ENCODE results near the gene CPED1. TPM values are rescaled to one million over a fixed set of nuclear protein-coding genes. Genes with fewer than 3 reads are reported as not detected.

The CPED1 gene
- total RNA-seq, 1 donor from 2014 or later = 4.3 TPM

GRCh38 chr7:121304102-121304658 is 315.7 kb downstream of the CPED1 start:
- H3K27ac Mint-ChIP-seq (ENCODE audit: unreplicated experiment) = no peak overlapping the region

DNA sequence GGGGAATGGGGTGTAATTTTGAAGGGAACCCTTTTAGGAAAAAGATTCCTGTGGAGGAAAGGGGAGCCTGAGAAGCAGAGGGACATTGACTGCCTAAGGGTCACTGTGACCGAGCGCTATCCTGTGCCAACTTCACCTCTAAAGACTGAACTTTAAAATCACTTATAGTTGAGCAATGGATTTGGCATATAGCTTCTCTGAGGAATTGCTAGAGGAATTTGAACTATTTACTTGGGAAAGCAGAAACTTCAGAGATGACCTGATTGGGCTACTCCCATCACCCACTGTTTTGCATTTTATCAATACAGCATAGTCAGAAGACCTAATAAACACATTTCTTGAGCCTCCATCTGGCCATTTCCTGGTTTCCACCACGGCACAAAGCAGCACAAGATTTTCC is 316.6 kb downstream of the CPED1 start:
- TF ChIP-seq CTCF (conservative IDR thresholded peaks at IDR 0.05) = no peak
- Mint-ChIP-seq H3K36me3 (ENCODE audit: low read depth) (no peaks in the 10 kb centered on the region), H3K27ac (ENCODE audit: unreplicated experiment) (no peak overlapping the region), H3K27me3 (ENCODE audit: low read depth) (no peaks in the 10 kb centered on the region), H3K4me1 (peaks cover 8% of the 10 kb centered on the region), H3K4me3 (no peak overlapping the region), H3K9me3 (peaks cover 4% of the 10 kb centered on the region)
- DNase-seq (ENCODE audit: low read depth, low spot score) = no peak

More at GRCh38 chr7:121304102-121304658, 315.7 kb downstream of the CPED1 start:
- no peak for DNase-seq (ENCODE audit: low read depth, low spot score)
- H3K4me1 Mint-ChIP-seq = peaks cover 8% of the 10 kb centered on the region
- H3K4me3 Mint-ChIP-seq = no peak overlapping the region
- TF ChIP-seq CTCF (conservative IDR thresholded peaks at IDR 0.05) = no peak
- H3K9me3 Mint-ChIP-seq = no peaks in the 10 kb centered on the region
- no peaks in the 10 kb centered on the region for H3K36me3 Mint-ChIP-seq (ENCODE audit: low read depth)
- no peaks in the 10 kb centered on the region for H3K27me3 Mint-ChIP-seq (ENCODE audit: low read depth)

GRCh38 chr7:121306565-121306964 is 318.1 kb downstream of the CPED1 start:
- no peak for DNase-seq (ENCODE audit: low read depth, low spot score)
- no peak for TF ChIP-seq CTCF (conservative IDR thresholded peaks at IDR 0.05)
- no peak overlapping the region for H3K4me3 Mint-ChIP-seq
- H3K27ac Mint-ChIP-seq (ENCODE audit: unreplicated experiment) = no peak overlapping the region
- H3K27me3 Mint-ChIP-seq (ENCODE audit: low read depth) = no peaks in the 10 kb centered on the region
- H3K4me1 Mint-ChIP-seq = peaks cover 8% of the 10 kb centered on the region
- no peaks in the 10 kb centered on the region for H3K36me3 Mint-ChIP-seq (ENCODE audit: low read depth)
- H3K9me3 Mint-ChIP-seq = peaks cover 13% of the 10 kb centered on the region

DNA sequence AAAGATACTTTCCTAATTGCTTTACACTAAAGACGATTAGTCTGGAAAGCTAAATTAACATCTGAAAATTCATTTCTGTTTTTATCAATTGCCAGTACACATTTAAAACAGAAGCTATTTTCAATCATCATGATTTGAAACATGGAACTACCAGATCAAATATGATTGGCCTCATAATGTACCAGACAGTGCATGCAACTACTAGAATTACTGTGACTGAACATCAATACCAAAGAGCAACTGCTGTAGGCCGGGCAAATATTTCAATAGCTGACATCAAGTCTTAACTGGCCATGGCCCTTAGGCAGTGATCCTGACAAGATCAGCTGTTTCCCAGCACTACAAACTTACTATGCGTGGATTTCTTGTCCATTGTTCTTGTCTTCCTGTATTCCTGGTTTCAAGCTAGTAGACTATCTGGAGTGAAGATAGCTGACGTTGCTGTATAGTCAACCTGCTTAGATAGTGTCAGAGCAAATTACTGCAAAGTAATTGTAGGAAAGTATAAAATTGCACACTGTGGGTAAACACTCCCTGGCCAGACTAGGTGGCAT is 318.6 kb downstream of the CPED1 start:
- Mint-ChIP-seq H3K4me1 (peaks cover 8% of the 10 kb centered on the region), H3K27me3 (ENCODE audit: low read depth) (no peaks in the 10 kb centered on the region), H3K36me3 (ENCODE audit: low read depth) (no peaks in the 10 kb centered on the region), H3K4me3 (no peak overlapping the region), H3K9me3 (peaks cover 13% of the 10 kb centered on the region), H3K27ac (ENCODE audit: unreplicated experiment) (no peak overlapping the region)
- DNase-seq (ENCODE audit: low read depth, low spot score) = no peak
- TF ChIP-seq CTCF (conservative IDR thresholded peaks at IDR 0.05) = no peak

DNA sequence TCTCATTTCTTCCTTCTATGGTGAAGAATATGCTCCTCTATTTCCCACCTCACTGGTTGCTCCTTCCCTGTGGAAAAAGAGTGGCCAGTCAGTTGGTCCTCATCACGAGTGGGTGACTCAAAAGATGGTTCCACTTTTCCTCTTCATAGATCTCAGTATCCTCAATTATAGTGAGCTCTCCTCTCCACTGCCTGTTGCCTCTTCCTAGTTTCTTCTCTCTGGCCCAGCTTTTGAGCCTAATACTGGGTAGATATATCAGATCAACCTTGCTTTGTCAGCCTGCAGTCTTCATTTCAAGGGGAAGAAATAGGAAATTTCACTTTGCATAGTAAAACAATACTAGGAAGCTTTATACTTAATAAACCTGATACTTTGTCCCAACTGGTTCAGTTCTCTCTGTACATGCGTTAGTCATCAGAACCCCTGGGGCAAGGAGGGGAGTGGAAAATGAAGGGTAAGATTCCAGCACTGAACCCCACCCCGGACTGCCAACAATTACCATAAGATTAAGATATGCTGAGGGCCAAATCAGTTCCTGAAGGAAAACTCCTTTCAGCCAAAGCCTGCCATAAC is 324.8 kb downstream of the CPED1 start:
- Mint-ChIP-seq H3K4me3 (no peak overlapping the region), H3K27ac (ENCODE audit: unreplicated experiment) (no peak overlapping the region), H3K4me1 (no peaks in the 10 kb centered on the region), H3K27me3 (ENCODE audit: low read depth) (no peaks in the 10 kb centered on the region), H3K36me3 (ENCODE audit: low read depth) (no peaks in the 10 kb centered on the region), H3K9me3 (peaks cover 13% of the 10 kb centered on the region)
- no peak for TF ChIP-seq CTCF (conservative IDR thresholded peaks at IDR 0.05)
- DNase-seq (ENCODE audit: low read depth, low spot score) = no peak
